Activated CD8-positive, alpha-beta memory T cell treated with anti-CD3 and anti-CD28 coated beads for 1 hour (primary cell): ENCODE measurements around the gene EBF3.

Source experiments
- DNase-seq, 2 donors: peaks; one replicate each; pipeline ENCODE4 v3.0.0-alpha.2; 2020; ENCODE audit warnings: low read depth in 1 of 2; ENCODE audit errors: extremely low read depth in 1 of 2

The EBF3 gene

DNA sequence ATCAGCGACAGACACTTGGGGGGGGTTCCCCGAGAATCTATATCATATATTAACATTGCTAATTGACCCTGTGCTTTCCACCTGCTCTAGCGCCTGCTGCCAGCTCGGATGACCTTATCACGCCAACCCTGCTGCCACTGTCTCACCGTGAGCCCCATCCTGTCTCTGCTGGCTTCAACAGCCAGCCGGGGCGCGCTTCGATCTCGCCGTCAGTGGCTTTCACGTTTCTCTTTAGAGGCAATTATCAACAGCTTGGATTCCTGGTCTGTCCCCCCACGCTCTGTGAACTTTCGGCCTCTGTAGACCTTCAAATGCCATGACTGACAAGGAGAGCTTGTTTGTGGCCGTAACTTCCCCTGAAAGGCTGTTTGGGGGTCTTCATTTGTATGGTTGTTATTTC is 123.0 kb downstream of the EBF3 start:
- DNase-seq, result no peak

DNA sequence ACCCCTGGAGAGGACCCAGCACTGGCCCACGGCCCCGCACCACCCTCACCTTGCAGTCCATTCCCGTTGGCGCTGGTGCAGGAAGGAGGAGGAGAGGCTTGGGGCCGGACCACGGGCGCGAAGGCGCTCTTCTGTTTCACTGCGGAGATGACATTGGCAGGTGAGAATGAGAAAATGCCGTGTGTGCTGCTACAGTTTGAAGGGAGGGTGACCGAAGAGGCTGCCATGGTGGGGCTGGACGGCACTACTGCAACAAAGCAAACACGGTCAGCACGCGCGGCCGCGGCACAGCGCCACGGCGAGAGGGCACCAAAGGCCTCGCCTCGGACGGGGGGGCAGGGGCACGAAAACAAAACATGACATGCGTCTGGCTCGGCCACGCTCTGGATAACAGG is 123.9 kb downstream of the EBF3 start:
- DNase-seq, result no peak

DNA sequence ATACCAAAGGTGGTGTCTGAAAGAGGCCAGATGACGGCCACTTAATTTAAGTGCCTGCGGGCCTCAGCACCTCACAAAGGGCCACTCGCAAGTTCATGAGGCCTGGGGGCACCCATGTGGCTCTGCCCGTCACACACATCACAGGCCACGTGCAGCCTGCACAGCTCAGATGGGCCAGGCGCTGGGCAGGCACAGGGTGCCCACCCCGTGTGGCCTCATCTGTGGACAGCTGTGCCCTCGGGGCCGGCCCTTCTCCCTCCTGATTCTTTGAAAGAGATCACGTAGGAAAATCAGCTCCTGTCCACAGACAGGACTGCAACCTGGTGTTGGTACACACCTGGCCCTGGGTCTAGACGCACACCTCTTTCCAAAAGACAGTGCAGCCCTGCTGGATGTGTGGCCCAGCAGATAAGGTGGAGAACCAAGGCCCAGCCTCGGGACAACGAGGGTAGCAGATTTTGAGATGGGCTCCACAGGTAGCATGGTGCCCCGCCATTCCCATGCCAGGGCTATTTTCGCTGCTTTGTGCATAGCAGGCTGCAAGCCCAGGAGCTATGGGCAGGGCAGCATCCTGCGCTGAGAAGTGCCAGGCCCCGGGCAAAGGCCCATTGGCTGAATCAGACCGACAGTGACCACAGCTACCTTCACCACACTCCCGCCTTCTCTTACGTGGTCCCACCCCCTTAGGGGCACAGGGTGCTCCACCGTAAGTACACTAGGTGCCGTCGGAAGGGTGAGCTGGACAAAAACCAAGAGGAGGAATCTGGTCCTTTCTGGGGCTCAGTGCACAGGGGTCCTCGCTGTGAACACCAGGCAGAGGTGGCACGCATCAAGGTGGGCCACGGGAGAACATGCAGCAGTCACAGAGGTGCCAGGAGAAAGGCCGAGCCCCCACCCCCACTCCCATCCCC is 124.5 kb downstream of the EBF3 start:
- DNase-seq, result no peak

DNA sequence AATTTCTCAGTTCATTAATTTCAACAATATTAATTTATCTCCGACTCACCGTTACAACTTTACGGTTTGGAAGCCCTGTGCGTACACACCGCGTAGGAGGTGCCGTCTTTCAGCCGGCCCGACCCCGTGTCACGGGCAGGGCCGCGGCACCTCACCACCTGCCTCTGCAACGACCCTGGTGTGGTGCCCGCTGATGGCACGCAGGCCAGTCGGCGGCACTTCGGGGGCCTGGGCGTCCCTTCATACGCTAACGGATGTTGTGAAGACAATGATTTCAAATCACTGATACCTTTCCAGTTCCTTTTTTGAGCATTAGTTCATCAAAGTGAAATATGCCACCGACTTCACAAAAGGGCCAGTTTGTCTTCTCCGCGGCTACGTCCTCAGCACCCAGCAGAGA is 125.3 kb downstream of the EBF3 start:
- DNase-seq, result no peak

DNA sequence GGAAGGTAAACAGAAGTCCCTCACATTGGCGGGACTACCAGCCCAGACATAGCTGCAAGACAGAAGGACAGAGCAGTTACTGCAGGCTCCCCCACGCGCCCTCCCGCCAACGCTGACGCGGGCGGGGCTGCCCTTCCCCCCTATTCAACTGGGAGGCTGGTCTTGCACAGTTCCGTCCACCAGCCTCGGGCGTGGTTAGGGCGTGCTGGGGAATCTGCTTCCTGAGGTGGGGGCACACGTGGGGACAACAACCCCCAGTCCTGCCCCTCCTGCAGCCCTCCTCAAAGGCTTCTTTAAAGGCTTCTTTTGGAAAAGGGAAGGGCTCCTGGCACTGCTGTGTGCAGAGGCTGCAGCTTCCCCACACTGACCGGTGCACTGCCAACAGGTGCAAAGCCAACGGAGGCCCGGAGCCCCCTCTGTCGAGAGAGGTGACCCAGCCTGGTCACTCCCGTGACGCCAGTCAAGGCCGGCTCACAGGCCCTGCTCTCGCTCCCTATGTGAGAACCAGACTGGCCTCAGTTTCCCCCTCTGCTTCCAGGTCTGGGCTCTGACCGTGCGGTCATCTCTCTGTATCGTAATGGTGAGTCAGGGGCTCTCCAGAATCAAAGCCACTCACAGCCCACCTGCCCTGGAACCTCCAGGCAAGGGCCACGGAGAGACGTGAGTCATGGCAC is 126.0 kb downstream of the EBF3 start:
- DNase-seq, result no peak

DNA sequence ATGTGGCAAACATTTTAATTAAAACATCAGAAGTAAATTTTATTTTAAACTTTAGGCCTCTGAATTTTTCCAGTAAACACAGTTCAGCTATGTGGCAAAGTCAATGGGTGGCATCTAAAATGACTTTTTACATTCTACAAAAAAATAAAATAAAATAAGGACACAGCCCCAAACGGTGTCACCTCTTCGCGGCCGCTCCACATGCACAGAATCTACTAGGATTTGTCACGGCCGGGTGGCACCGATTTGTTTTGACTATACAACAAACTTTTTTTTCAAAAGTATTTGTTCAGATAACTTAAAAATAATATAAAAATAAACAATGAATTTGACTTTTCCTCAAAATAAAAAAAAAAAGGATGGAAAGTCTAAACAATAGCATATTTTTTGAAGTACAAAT is 127.8 kb downstream of the EBF3 start:
- DNase-seq, result no peak

DNA sequence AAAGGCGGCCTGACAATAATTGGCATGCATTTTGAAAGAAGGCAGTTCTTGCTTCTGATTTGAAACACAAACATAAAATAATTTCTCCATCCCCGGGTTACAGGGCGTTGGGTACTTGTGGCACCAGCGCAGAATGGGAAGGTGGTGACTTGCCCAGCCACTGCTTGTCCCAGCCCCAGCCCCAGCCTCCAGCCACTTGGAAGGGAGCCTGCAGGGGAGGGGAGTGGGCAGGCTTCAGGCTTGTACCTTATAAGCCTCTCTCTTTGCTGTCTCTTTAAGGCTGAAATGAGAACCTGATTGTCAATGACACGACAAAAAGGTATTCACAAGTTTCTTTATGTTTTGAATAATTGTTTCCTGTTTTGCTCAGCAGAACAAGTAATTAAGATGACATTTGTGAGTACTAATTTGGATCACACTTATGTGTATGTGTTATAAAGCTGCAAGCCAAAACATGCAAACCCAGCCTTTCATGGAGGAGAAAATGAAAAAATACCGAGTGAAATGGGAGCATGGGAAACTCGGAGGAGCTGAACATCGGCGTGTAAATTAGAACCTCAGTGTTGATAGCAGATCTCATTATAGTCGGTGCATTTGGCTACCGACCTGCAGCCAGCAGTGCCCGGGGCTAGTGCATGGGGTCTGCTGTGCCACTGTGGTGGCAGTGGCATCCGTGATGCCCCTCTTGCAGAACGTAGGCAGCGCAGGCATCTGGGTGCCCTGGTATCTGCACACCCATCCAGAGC is 129.9 kb downstream of the EBF3 start:
- no peak for DNase-seq

DNA sequence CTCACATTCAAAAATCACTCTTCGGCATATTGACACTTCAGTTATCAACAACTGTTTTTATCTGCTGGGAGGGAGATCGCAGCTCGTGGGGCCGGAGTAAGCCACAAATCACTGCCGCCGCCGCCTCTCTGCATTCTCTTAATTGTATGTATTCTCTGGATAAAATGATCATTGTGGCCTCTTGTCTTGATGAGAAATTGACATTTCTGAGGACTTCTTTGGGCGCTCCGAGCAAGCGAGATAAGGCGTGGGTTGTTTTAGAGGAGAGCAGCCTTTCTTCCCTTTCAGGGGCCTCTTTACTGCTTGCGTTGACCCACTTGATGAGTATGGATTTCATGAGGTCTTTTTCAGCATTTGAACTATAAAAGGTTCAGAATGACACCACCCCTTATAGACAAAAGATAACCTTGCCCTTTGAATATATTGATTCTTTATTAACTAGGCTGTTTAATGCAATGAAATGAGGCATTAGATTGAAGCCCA is 130.6 kb downstream of the EBF3 start:
- no peak for DNase-seq

DNA sequence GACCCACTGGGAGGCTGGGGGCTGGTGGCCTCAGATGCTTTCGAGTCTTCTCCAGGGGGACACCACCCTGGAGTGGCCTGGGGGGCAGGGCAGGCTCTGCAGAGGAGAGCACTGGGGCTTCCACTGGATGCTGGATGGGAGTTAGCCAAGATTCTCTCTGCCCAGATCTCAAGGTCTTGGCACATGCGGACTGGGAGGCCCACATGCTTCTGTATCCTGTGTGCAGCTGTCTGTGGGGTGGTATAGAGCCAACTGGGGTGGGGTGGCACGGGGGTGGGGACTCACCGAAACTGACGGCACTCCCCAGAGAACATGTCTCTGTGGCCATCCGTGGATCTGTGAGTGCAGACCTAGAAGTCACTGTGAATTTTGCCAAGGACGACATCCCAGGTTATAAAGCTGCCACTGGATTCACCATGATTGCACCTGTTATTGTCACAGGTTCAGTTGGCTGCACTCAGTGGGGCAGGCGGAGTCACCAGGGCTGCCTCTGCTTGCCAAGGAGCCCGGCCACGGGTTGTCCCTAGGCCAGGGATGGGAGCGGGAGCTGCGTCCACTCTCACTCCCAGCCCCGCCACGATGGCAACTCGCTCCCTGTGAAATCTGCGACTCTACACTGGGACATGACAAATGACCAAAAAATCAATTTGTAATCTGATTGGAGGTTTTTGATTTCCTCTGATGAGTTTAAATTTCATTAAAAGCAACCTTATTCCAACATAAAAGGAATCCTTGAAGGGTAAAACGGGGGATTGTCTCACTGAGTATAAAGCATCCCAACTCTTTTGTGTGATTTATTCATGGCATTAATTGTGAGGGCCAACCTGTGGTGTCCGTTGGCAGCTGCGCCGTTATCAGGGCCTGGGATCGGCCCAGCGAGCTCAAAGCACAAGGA is 131.3 kb downstream of the EBF3 start:
- DNase-seq, result no peak

DNA sequence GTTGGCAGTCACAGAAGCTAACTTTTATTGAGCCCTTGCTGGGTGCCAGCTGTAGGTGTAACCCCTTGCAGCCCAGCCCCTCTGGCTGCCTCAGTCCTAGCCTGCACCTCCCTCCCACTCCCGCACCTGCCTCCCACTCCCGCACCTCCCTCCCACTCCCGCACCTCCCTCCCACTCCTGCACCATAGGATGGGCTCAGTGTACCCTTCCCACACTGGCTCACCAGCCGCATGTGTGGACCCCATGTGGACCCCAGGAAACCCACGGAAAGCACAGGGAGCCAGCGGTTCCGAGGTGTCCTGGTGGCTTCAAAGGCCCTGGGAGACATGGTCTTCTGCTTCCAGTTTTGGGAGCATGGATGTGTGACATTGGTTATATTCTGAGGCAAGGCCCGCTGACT is 132.9 kb downstream of the EBF3 start:
- DNase-seq, result no peak

DNA sequence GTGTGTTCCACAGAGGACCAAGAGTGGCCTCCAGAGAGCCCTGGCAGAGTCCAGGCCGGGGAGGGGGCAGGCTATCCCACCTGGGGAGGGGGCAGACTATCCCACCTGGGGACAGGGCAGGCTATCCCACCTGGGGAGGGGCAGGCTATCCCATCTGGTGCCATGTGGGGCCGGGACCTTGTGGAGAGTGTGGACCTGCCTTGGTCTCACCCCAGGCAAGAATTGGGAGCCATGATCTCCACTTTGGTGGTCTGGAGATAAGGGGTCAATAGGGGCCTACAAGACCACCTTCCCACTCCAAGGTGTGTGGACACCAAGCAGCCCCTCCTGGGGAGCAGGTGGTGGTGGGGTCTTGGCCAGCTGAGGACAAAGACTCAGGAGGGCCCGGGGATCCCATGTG is 138.2 kb downstream of the EBF3 start:
- DNase-seq, result no peak

DNA sequence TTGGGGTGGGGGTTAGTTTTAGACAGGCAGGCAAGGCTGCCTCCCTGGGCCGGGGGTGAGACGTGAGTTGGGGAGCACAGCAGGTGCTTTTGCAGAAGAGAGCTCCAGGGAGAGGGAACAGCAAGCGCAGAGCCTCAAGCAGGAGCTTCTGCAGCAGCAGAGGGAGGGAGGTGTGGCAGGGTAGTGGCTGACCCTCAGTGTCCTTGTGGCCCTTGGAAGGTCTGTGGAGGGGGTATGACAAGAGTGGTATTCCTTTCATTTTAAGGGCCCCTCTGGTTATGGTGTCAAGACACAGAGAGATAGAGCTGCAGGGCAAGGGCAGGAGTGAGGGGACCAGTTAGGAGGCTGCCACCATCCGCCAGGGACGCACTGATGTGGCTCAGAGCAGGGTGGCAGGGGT is 138.9 kb downstream of the EBF3 start:
- DNase-seq, result no peak

DNA sequence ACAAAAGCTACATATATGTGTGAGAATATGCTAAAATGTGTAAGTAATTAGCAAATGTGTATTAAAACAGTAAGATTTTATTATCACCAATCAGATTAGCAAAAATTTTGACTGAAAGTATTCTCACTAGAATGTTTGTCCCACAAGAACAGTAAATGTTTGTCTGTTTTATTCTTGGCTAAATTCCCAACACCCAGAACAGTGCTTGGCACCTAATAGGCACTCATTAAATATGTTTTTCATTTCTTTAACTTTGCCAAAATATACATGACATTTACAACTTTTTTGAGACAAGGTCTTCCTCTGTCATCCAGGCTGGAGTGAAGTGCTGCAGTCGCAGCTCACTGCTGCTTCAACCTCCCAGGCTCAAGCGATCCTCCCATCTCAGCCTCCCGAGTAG is 143.6 kb downstream of the EBF3 start:
- no peak for DNase-seq

DNA sequence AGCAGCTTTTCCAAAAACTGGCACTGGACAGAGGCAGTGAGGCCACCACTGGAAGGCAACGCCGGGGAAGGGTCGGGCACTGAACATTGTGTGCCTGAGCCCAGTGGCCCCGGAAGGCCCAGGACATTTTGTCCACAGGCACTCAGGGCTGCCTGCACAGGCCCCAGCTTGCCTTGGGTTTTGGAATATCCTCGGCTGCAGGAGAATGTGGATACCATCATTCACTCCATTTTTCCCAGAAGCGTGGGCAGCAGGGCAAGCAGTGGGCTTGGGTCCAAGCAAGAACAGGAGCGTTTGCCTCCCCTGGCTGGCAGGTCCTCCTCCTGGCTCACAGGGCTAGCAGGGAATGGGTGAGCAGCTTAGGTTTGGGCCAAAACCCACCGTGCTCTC is 147.4 kb downstream of the EBF3 start:
- DNase-seq, result no peak

DNA sequence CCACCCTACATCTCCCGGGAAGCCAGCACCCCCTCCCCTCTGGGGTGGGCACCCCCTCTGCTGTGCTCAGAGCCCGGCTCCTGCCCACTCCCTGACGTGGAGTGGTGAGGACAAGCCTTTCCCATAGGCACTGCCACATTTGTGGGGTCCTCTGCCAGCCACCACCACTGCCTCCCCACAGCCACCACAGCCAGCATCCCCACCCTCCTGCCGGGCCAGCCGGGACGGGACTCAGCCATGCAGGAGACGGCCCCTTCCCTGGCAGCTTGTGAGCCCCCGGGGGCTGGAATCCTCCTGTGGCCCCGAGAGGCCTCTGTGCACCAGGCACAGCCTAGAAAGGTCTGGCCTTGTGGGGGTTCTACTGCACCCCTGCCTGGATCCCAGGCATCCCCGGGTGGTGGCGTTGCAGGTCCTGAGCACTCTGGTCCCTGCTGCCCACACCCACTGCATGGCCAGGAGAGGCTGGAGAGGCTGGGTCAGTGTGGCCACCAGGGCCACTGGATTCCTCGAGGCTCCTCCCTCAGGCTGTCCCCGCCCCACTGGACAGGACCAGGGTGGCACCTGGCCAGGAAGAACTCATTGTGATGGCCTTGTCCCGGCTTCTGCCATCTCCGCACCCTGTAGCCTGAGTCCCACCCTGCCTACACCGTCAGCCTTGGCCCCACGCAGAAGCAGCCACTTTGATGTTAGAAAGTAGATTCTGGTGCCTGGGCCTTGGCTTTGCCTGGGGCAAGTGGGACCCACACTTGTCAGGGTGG is 148.0 kb downstream of the EBF3 start:
- DNase-seq, result no peak

DNA sequence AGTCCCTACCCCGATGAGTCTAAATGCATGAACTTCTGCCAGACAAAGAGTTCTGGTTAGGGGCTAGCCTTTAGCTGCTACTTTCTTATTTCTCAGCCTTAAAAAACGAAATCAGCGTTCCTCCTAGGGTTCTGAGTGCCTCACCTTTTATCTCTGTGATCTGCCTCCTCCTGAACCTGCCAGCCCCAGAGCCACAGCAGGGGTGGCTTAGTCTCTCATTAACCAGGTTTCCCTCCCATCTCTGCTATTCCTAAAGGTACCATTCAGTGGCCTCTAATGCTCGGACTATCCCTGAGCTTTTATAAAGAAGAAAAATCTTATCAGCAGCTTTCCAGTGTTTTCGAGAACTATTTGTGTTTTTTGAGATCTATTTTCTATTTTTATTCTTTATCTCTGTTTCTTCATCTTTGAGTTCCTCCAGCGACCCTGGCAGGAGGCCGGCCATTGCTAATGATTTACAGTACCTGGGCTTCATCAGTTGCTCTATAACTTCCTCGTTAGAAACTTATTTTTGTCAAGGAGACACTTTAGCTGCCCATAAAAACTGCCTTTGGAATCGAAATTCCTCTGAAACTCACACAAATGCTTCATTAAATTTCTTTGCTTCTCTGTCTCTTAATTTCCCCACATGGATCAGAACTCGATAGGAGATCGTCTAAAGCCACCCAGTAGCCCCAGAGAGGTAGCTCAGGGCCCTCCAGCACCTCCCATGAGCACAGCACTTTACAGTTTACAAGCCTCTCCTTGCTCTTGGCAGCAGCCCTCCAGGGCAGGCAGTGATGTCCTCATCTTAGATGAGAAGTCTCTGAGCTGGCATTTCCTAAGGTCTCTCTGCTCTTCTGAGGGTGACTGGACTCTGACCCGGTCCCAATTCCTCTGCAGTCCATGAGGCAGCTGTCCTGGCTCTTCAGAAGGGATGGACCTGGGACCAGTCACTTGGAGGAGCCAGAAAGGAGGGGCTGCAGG is 149.1 kb downstream of the EBF3 start:
- no peak for DNase-seq

DNA sequence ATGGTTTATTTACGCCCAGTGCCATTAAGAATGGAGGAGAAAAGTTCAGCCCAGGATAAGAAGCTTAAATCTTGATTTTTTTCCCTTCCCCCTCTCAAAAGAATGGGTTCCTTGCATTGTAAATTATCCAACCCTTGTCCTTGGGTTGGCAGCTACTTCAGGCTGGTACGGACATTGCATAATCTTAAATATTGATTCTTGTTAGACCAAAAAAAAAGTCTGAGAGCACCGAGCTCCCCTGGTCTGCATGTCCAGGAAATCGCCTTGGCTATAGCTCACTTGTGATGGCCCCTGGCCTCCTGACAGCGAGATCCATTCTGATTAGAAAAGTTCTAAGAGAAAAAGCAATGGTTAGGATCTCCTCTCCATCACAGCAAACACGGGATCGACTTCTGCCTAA is 151.7 kb downstream of the EBF3 start:
- DNase-seq, result no peak

DNA sequence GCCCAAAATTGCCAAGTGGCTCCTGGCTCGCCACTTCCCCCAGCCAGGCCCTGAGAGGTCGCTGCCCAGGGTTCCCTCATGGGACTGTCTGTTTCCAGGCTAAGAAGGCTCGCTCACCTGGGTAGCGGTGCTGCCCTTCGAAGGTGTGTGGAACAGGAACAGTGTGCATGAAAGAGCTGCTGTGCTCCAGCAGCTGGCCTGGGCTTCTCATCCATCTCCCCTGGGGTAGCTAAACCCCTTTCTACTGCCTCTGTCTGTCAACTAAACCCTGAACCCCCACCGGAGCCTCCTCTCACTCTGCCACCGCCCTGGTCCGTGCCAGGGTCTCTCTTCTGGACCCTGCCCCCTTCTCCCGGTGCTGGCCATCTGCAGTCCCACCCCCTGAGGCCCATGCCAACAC is 152.9 kb downstream of the EBF3 start:
- DNase-seq, result no peak

DNA sequence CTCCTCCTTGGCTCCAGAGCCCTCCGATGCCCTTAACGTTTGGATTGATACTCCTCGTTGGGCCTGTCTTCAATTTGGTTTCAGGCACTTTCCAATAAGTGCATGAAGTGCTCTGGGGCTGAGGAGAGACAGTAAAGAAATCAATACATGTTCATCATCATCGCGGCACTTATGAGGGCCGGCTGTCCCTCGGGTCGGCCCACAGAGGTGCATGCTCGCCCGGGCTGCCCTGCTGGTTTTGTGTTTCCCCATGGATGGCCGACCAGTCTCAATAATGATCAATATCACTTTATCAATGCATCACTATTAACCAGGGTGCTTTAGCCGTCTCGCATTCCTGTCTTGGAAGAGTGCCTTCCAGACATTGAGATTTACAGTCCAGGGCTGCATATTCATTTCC is 154.2 kb downstream of the EBF3 start:
- no peak for DNase-seq
